ENCODE results near the gene TMEM248. TPM values are rescaled to one million over a fixed set of nuclear protein-coding genes. Genes with fewer than 3 reads are reported as not detected.

The TMEM248 gene
- total RNA-seq, 2 donors from 2014 or later: 52.1 to 64.9 TPM

DNA sequence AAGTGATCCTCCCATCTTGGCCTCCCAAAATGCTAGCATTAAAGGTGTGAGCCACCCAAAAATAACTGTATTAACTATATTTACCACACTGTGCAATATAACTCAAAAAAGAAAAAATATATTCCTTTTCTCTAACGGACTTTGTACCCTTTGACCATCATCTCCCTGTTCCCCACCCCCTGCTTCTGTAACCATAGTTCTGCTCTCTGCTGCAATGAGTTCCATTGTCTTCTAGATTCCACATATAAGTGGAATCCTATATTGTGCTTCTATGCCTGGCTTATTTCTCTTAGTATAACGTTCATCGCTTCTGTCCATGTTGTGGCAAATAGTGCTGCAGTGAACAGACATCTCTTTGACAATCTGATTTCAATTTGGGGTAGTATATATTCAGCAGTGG lies 4.2 kb downstream of the TMEM248 start:
- H3K36me3 ChIP-seq (replicated peaks in 1 of 2; ENCODE audit: insufficient read depth in 1 of 2, low read depth in 2 of 2): no peaks in the 10 kb centered on the region
- intact Hi-C loops (cut with DNase I): no loop called here
- H3K4me3 ChIP-seq: no peak overlapping the region
- TF ChIP-seq, protein P1, sequence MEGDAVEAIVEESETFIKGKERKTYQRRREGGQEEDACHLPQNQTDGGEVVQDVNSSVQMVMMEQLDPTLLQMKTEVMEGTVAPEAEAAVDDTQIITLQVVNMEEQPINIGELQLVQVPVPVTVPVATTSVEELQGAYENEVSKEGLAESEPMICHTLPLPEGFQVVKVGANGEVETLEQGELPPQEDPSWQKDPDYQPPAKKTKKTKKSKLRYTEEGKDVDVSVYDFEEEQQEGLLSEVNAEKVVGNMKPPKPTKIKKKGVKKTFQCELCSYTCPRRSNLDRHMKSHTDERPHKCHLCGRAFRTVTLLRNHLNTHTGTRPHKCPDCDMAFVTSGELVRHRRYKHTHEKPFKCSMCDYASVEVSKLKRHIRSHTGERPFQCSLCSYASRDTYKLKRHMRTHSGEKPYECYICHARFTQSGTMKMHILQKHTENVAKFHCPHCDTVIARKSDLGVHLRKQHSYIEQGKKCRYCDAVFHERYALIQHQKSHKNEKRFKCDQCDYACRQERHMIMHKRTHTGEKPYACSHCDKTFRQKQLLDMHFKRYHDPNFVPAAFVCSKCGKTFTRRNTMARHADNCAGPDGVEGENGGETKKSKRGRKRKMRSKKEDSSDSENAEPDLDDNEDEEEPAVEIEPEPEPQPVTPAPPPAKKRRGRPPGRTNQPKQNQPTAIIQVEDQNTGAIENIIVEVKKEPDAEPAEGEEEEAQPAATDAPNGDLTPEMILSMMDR (IDR thresholded peaks at IDR 0.05): no peak
- no peak for TF ChIP-seq POLR2A (IDR thresholded peaks at IDR 0.05)
- H3K9me3 ChIP-seq: no peaks in the 10 kb centered on the region
- DNase-seq (no peak), ATAC-seq (no peak)
- no peak overlapping the region for H3K27ac ChIP-seq
- 76 to 87% methylated on average over 3 of the region's 3 CpGs for WGBS, 2 donors
- no peaks in the 10 kb centered on the region for H3K27me3 ChIP-seq
- peaks cover 38% of the 10 kb centered on the region for H3K4me1 ChIP-seq

DNA sequence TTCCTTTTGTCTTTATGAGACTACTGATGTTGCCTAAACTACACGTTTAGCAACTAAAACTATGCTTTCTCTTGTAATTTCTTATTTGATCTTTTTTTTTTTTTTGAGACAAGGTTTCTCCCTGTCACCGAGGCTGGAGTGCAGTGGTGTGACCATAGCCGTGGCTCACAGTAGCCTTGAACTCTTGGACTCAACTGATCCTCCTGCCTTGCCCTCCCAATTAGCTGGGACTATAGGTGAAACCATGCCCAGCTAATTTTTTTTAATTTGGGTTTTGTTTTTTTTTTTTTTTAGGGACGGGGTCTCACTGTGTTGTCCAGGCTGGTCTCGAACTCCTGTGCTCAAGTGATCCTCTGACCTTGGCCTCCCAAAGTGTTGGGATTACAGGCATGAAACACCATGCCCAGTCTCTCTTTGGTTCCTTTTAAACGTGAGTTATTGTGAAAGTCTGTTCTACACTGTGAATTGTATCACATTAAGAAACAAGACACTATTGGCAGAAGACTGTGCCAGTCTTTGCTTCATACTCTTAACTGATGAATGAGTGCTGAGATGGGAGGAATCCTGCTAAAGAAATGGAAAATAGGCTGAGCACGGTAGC lies 6.4 kb downstream of the TMEM248 start:
- Histone ChIP-seq H3K4me3 (no peak overlapping the region), H3K27me3 (no peaks in the 10 kb centered on the region), H3K9me3 (no peaks in the 10 kb centered on the region), H3K27ac (no peak overlapping the region), H3K36me3 (replicated peaks in 1 of 2; ENCODE audit: insufficient read depth in 1 of 2, low read depth in 2 of 2) (no peaks in the 10 kb centered on the region), H3K4me1 (peaks cover 35% of the 10 kb centered on the region)
- WGBS, 2 donors: 49 to 62% methylated on average over 7 of the region's 7 CpGs
- DNase-seq: no peak
- no peak for TF ChIP-seq POLR2A (IDR thresholded peaks at IDR 0.05)
- TF ChIP-seq, protein P1 (IDR thresholded peaks at IDR 0.05): no peak
- no peak for ATAC-seq
- intact Hi-C loops (cut with DNase I): no loop called here

DNA sequence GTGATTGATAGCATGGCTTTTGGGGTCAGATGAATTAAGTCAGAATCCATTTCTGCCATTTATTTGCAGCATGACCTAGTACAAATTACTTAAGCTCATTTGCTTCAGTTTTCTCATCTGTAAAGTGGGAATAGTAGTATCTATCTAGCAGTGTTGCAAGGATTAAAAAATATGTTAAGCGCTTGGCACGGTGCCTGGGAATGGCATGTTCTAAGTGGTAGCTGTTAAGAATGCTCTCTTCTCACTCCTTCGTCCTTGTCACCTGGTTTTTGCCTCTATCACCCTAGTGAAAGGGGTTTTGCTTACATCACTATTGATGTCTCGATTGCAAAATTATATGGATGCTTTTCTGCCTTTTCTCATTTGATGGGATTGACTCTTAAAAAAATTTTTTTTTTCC lies 7.4 kb downstream of the TMEM248 start:
- 81% methylated on average over 4 of the region's 4 CpGs for WGBS, 2 donors
- DNase-seq: peak in 3 of 4 donors; percentile 21 to 40 (median 24)
- intact Hi-C loops (cut with DNase I): no loop called here
- Histone ChIP-seq H3K4me1 (peaks cover 32% of the 10 kb centered on the region), H3K36me3 (replicated peaks in 1 of 2; ENCODE audit: insufficient read depth in 1 of 2, low read depth in 2 of 2) (no peaks in the 10 kb centered on the region), H3K9me3 (no peaks in the 10 kb centered on the region), H3K27ac (no peak overlapping the region), H3K27me3 (no peaks in the 10 kb centered on the region), H3K4me3 (no peak overlapping the region)
- TF ChIP-seq POLR2A (IDR thresholded peaks at IDR 0.05): no peak
- TF ChIP-seq, protein P1 (IDR thresholded peaks at IDR 0.05): no peak
- ATAC-seq: no peak

GRCh38 chr7:66929165-66929564 lies 8.1 kb downstream of the TMEM248 start:
- ATAC-seq: no peak
- no peak overlapping the region for H3K4me3 ChIP-seq
- no peak for DNase-seq
- no peaks in the 10 kb centered on the region for H3K27me3 ChIP-seq
- H3K27ac ChIP-seq: no peak overlapping the region
- H3K4me1 ChIP-seq: peaks cover 32% of the 10 kb centered on the region
- H3K9me3 ChIP-seq: no peaks in the 10 kb centered on the region
- intact Hi-C loops (cut with DNase I): no loop called here
- WGBS, 2 donors: 95 to 96% methylated on average over 8 of the region's 8 CpGs
- H3K36me3 ChIP-seq (replicated peaks in 1 of 2; ENCODE audit: insufficient read depth in 1 of 2, low read depth in 2 of 2): no peaks in the 10 kb centered on the region
- TF ChIP-seq POLR2A (IDR thresholded peaks at IDR 0.05): no peak
- TF ChIP-seq, protein P1 (IDR thresholded peaks at IDR 0.05): no peak

- no peaks in the 10 kb centered on the region for H3K36me3 ChIP-seq (replicated peaks in 1 of 2; ENCODE audit: insufficient read depth in 1 of 2, low read depth in 2 of 2)
- no peak for DNase-seq
- ATAC-seq: no peak
- TF ChIP-seq, protein P1 (IDR thresholded peaks at IDR 0.05): no peak
- no peak for TF ChIP-seq POLR2A (IDR thresholded peaks at IDR 0.05)
- intact Hi-C loops (cut with DNase I): no loop called here
- H3K4me1 ChIP-seq: peaks cover 32% of the 10 kb centered on the region
- no peak overlapping the region for H3K27ac ChIP-seq
- no peaks in the 10 kb centered on the region for H3K9me3 ChIP-seq
- no peaks in the 10 kb centered on the region for H3K27me3 ChIP-seq
- H3K4me3 ChIP-seq: no peak overlapping the region
- 88 to 89% methylated on average over 5 of the region's 5 CpGs for WGBS, 2 donors
Observed at GRCh38 chr7:66929935-66930334, 8.9 kb downstream of the TMEM248 start.
